Measurements from ENCODE around the gene STX16.

Gene STX16

DNA sequence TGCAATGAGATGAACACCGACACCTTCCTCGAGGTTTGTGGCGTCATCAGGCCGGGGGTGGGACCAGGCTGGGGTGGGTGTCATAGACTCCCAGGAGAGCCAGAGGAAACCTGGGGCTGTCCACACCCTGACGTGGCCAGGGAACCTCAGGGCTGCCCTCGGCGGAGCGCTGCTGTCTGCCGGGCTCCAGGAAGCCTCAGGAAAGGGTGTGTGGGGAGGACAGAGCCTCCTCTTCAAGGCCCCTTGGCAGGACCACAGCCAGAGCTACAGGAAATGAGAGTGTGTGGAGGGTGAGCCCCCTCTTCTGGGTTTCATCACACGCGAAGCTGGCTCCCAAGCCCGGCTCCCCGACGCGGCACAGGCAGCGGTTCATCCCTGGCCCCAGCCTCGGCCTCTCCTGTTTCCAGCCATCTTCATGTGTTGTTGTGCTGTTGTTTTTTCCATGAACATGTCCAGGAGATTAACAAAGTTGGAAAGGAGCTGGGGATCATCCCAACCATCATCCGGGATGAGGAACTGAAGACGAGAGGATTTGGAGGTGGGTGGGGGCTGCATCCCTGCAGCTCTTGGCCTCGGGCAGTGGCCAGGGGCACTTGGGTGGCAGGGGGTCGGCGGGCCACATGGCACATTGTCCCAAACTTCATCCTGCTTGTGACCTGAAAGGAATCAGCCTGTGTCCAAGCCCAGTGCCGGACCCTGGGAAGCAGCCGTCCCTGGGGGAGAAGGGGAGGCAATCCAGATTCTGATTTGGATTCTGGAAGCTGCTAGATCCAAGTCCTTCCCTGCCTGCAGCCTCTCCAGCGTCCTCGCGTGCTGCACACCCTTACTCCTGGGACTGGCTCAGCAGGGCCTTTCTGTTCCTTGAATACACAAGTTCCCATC lies 47.9 kb downstream of the STX16 start:
- no peak for DNase-seq

DNA sequence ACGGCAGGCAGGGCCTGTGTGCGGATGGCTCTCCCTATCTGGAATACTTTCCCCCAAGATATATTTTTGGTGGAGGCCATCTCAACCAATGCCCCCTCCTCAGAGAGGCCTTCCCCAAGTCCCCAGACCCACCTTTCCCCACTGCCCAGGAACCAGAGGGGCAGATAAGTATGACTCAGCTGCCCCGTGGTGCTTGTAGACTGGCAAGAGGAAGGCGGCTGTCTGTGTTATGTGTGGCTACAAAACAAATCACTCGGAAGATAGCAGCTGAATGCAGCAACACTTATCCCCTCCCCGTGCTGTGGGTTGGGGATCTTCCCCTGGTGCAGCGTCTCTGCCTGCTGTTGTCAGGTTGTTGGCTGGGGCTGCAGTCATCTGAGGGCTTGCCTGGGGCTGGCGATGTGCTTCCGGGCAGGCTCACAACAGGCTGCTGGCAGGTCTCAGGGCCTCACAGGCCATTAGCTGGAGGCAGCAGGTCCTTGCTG lies 48.6 kb downstream of the STX16 start:
- no peak for DNase-seq

DNA sequence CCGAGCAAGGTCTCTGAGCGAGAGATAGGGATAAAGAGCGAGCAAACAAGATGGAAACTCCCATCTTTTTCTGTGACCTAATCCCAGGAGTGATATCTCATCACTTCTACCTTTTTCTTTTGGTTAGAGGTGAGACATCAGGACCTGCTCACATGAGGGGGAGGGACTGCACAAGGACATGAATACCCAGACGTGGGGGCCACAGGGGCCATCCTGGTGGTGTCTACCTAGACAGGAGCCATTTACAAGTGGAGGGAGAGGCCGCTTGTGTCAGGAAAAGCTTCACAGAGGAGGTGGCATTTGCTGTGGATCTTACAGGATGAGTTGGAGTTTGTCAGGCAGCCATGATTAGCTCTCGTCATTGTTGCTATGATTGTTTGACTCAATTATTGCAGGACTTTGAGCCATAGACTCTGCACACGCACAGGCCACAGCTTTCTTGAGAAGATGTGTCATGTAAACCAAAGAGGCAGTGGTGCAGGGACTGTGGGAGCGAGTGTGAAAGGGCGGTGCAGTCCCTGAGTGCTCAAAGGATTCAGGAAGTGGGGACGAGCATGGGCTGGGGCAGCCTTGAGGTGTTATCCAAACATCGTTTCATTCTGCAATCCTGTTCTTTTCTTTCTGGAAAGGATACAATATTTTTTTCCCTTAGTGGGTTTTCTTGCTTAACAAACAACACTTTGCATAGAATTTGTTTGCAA lies 49.2 kb downstream of the STX16 start:
- no peak for DNase-seq

DNA sequence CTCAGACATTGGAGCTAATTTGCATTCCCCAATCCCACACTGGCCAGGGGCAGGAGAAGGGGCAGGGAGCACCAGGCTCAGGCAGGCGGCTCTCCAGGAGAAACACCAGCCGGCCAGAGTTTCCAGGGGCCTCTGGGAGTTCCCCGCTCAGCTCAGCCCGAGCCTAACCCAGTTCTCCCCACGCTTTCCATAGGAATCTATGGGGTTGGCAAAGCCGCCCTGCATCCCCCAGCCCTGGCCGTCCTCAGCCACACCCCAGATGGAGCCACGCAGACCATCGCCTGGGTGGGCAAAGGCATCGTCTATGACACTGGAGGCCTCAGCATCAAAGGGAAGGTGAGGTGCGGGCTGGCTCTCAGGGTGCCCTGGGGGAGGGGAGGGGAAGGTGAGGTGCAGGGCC lies 49.7 kb downstream of the STX16 start:
- DNase-seq, result no peak

DNA sequence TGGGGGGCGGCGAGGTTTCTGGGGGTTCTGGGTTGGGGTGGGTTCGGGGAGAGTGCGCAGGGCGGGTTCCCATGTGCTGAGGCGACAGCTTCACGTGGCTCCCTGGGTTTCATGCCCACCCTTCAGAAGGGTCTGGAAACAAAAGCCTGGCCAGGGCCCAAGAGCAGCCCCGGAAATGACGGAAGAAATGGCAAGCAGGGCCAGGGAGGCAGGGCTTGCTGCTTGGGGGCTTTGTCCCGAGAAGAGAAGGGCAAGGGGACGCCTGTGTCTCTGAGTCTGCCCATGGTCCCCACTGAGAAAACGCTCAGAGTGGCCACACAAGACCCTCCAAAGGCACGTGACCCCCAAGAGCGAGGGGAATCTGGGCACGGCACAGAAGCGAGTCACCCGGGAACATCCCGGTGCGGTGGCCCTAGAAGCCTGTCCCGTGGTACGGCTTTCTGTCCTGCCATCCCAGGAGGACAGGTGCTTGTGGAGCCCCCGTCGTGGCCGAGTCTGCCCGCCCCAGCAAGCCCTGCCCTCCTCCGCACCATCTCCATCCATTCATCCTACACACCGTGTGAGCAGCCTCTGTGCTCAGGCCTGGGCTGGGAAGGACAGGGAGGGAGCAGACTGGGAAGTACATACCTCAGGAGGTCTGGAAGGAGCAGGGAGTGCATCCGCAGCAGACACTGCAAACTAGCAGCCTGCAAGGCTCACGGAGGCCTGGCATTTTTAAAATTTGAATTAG lies 50.5 kb downstream of the STX16 start:
- no peak for DNase-seq

DNA sequence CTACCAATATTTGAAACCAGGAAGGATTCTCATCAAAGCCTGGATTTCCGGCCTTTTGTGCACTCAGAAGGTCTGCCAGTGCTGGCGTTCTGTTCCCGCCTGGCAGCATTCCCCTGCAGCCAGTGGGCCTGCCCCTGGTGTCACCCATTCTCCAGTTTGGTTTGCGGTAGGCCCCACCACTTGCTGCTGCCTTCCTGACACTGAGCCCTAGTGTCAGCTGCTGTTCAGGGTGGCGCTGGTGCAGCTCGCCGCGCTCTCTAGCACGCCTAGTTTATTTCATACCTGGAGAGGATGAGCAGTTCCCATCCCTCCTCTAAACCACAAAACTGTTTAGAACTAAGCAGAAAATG lies 51.1 kb downstream of the STX16 start:
- DNase-seq, result no peak

DNA sequence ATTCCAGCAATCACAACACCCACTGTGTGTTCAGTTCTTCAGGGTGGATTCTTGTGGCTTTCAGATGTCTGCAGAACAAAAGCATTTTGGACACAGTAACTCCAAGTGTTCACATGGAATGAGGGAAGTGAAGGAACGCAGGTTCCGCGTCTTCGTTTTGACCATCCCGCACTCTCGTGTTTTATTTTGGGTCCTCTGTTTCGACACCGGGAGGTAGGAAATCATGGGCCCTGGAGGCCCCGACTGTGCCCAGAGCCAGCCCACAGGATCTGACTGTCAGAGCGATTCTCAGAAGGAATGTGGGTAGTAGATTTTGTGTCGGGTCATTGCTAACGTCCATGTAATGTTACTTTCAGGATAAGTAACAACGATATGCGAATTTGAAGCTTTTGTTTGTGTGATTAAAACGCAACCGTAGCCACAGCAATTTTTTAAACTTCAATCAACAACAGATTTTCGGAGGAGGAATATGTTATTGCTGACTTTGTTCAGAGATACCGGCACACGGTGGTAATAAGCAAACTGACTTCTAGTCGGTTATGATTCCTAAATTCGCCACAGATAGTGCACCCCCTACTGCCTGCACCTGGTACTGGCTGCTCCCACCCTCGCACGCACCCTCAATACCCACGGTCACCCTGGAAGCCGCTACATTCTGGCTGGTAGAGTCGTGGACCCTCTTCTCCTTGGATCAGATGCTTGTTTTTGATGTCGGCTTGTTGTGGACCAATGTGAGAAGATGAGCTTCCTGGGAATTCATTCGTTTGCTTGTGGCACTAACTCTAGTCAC lies 52.0 kb downstream of the STX16 start:
- DNase-seq, result no peak

DNA sequence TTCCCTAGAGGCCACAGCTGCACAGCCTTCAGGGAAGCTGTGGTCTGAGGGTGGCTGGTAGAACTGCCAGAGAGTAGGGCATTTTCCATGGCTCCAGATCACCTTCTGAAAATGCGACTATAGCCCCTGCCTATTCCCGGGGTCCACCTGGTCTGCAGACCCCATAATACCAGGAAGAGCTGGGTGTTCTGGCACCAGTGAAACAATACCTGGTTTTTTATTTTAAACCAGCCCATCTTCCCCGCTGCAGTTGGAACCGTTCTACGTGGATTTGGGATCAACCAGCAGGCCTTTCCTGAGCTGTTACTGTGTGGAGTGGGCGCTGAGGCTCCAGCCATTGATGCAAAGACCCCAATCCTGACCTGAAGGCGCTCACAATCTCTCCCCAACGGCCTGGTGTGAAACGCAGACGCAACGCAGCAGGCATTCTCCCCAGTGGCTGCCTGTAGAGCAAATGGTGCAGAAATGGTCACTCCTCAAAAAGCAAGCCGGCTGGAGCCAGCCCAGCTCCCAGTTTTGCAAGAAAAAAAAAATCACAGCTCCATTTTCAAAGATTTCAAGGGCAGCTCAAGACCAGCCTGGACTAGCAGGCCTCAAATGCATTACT lies 52.8 kb downstream of the STX16 start:
- DNase-seq, result no peak

DNA sequence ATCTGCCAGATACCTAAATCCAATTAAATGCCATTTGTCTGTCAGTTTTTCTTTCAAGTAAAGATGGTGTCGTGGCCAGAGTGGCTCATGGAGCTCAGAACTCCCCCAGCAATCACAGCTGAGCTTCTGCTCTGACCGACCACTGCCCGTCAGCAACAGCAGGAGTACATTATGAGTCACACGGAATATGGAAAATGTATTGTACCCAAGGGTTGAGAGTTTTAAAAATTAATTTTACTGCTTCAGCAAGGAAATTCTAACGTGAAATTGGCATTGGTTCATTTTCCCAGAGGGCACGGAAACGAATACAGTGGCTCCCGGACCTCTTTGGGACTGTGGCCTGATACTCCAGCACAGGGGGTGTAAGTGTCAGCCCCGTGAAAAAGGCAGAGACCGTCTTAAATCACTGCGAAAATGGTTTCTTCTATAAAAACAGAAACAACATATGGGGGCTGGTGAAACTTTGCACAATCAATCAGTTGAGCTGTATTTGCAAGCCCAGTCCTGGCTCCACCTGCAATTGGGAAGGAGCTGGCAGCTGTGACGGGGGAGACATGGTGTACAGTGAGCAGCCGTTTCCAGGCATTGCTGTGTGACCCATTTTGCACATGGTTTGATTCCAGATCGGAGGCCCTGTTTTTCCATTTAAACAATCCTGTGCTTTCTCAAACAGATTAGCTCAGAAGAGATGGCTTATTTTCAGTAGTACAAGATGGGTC lies 54.3 kb downstream of the STX16 start:
- no peak for DNase-seq

DNA sequence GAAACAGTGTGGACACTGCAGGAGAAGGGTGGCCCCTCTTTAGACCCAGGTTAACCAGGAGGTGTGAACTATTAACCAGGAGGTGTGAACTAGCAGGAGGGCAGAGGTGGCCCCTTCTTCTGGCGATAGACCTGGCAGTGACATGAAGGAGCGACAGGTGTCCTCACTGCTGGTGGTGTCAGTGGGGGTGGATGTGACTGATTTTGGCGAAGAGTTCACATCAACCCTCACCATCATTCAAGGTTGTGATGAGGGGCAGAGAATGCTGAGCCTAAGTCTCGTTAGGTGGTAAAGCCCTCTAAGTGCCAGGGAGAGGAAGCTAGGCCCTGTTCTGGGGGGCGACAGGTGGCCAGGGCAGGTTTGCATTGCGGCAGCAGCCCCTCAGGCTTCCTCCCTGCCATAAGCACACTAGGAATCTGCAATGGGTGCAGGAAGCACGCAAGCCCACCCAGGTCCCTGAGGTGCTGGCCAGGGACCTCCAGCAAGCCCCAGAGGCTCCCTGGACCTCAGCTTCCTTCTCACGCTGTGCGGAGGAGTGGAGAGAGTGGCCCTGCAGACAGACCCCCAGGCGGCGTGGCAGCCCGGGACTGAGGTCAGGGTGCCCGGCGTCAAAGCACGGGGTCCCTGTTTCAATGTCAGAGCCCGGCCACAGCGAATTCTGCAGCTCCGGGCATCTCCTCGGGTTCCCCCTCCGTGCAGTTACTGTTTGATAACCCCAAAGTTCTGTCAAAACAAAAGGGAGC lies 55.2 kb downstream of the STX16 start:
- no peak for DNase-seq

DNA sequence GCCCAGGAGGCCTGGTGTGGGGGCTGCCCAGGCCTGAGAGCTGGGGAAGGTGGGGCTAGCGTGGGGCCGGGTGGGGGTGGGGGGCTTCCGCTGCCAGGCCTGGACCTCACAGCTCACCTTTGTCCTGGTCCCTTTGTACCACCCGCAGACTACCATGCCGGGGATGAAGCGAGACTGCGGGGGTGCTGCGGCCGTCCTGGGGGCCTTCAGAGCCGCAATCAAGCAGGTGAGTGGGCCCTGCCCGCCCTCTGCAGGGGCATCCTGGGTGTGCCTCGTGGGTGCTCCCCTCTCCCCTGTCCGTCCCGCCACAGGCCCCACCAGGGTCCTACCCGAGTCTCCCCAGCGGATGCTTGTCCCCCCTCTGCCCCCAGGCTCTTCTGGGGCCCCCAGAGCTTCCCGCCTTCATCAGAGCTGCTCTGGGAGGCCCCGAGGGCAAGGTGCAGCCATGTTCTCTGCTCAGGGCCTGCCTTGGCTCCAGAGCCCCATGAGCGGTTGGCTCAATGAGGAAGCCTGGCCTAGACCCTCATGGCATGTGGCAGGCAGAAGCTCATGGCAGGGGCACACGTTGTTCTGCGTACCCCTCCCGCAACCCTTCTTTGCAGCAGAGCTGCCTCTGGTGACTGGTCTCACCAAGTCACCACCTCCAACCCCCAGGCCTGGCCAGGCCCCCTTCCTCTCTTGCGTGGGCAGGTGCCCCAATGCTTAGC lies 56.0 kb downstream of the STX16 start:
- DNase-seq, result no peak

DNA sequence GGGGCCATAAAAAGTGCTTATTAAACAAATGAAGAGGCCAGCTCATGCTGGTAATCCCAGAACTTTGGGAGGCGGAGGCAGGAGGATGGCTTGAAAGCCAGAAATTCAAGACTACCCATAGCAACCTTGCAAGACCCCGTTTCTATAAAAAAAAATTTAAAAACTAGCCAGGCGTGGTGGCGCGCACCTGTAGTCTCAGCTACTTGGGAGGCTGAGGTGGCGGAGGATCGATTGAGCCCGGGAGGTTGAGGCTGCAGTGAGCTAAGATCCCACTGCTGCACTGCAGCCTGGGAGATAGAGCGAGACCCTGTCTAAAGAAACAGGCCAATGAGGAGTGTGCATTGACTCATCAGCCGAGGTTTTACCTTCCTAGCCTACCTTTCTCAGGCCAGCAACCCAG lies 56.7 kb downstream of the STX16 start:
- no peak for DNase-seq

DNA sequence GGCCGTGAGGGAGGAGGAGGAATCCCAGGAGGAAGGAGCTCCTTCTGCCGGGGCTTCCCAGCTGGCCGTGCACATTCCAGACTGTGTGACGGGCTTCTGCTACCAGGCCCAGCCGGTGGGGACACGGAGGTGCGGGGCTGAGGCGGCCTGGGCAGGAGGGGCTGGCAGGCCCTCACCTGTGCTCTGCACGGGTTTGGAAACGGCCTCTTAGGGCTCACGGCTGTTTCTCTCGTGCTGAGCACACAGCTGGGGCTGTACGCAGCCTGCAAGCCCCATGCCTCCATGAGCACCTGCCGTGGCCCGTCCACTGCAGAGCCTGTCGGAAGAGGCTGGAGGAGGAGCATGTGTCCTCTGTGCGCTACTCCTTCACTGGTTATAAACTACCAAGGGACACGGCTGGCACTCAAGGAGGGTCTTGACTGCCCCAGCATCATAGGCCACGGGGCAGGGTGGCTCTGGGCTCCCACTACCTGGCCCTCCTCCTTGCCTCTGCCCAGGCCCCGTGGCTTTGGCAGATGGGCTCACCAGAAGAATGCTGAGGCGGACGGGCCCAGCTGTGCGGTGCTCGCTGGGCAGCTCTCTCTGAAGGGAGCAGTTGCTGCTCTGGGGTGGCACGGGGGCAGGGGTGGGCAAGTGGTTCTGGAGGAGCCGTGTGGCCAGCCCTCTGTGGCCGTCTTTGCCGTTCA lies 57.3 kb downstream of the STX16 start:
- DNase-seq, result no peak

DNA sequence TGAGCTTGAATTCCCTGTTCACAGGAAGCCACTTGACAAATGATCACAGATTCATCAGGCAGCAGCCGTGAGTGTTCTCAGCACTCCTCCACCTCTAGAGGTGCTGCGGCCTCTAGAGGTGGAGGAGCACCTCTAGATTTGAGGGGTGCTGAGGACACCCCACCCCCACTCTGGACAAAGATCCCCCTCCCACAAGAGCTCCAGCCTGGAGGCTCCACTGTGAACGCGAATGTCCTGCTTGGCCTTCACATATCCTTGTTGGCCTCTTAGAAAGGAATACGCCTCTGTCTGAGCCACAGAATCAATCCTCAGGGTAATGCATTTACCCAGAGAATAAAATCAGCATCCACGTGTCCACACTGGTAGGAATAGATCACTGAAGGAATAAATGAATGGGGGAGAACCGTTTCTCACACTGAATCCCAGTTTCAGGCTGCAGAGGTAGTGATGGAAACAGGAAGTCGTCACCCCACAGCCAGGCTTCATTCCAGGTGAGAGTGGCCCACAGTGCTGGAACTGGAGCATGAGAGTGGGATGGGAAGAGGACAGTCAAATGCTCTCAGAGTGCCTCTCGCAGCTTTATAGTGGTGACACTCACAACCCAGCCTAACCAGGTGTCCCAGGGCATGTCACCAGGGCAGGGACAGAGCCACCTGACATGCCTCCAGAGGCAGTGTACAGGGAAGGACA lies 58.1 kb downstream of the STX16 start:
- DNase-seq, result no peak

DNA sequence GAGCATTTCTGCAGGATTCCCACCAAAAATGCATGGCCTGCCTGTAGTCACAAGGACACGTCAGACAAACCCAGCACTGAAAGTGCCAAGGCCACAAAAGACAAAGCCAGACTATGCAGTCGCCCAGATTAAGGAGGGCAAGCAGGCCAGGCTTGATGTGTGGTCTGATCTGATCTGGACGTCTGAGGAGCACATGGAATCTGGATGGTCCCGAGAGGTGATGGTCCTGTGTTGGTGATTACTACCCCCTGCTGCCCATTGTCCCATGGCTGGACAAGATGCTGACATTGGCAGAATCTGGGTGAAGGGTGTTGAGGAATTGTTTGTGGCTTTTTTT lies 58.6 kb downstream of the STX16 start:
- no peak for DNase-seq

DNA sequence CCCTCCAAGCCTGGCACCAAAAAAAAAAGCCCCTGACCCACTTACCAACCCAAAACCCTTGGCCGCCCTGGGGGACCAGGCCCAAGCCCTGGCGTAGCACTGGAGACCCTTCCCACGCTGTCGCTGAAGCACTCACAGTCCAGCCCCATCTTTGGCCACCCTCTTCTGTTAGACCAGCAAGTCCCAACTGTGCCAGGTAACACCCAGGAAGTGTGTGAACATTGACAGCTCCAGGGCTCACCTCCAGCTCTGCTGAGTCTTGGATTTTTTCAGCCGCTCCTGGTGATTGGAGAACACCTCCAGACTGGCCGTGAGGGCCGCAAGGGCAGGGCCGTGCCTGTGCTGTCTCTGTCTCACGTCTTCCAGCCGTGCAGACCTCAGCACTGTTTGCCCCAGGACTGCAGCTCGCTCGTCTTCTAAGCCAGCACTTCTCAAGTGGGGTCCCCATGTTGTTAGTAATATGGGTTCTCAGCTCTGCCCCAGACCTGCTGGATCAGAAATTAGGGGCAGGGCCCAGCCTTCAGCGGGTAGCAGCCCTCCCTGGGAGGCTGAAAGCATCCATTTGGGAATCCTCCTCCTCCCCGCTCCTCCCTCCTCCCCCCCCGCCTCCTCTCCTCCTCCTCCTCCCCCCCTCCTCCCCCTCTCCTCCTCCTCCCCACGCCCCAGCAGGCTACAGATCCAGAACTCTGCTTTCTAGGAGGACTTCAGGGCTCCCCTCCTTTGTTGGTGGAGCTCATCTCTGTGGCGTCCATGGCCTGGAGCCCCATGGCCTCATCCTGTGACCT lies 59.6 kb downstream of the STX16 start:
- DNase-seq, result no peak

DNA sequence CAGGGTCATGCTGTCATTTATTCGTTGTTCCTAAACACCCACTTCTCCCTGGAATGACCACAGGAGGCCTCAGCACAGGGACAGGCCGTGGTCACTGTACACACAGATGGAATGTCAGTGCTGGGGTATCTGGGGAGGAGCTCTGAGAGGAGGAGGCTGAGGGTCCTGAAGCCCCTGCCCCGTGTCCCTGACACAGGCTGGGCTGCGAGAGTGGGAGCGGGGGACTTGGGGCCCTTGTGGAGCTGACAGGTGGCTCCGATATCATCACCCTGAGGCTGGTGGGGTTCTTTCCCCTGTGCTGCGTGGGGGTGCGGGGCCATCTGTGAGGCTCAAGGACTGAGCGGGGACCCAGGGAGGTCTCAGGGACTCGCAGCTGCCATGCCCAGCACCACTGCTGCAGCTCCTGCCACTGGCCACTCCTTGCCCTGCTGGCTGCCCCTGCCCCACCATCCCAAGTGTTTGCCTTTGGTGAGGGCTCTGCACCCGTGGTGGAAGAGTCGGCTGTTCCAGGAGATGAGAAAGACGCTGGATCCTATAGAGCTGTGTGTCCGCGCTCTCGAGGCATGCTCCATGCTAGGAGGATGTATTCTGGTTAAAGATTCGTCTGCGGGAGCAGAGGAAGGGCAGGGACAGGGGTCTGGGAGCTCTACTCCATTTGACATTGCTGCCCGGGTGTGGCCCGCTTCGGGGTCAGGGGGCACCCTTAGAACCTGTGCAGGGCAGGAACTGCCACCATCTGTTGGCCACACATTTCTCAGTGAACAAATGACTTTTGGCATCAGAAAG lies 60.4 kb downstream of the STX16 start:
- no peak for DNase-seq
